HEK293 (cell line): Measurements from ENCODE around the gene ASCL3.

ENCODE experiments used
- CTCF ChIA-PET: fragments of 350-600 bp; formaldehyde crosslinking; extraction: SDS; loops from one replicate; lab custom pipeline; 2021; ENCODE audit warnings: antibody characterized with exemption; lab: Yijun Ruan, JAX
- POLR2A ChIA-PET: fragments of 300-600 bp; formaldehyde crosslinking; extraction: SDS; loops from one replicate; lab custom pipeline; 2020; ENCODE audit warnings: antibody characterized with exemption, inconsistent platforms; lab: Yijun Ruan, JAX
- H3K27ac ChIP-seq: fragments of 200-500 bp; sonication (Bioruptor generic); 2 replicates; pipeline ENCODE4 v1.5.1; 2014; ENCODE audit warnings: low read depth, low read length, control low read depth, inconsistent platforms; ENCODE audit errors: extremely low read depth
- H3K36me3 ChIP-seq, 2 experiments: fragments of 200-500 bp in 1 of 2; sonication (Bioruptor generic) in 1 of 2; 1 replicate in 1 of 2; 2 replicates in 1 of 2; pipeline ENCODE4 v1.5.1; 2014 to 2017; ENCODE audit warnings: inconsistent platforms in 2 of 2, low read length in 2 of 2; ENCODE audit not compliant: control insufficient read depth in 2 of 2, insufficient read depth in 1 of 2
- H3K4me1 ChIP-seq: fragments of 200-500 bp; sonication (Bioruptor generic); 2 replicates; pipeline ENCODE4 v1.5.1; 2014; ENCODE audit warnings: mild to moderate bottlenecking, low read length, inconsistent platforms; ENCODE audit not compliant: control insufficient read depth, insufficient read depth
- H3K4me3 ChIP-seq: 2 replicates; pipeline ENCODE4 v1.5.1; 2011; ENCODE audit warnings: low read depth, mild to moderate bottlenecking, control low read depth, low read length, moderate library complexity
- H3K9me3 ChIP-seq: fragments of 200-500 bp; sonication (Bioruptor generic); 2 replicates; pipeline ENCODE4 v1.5.1; 2014; ENCODE audit warnings: low read depth, low read length, inconsistent platforms; ENCODE audit not compliant: control insufficient read depth, insufficient read depth
- EGR2 ChIP-seq: fragments of 450-650 bp; formaldehyde crosslinking; IDR thresholded peaks from 2 replicates; pipeline ENCODE4 v1.5.1; 2016; ENCODE audit warnings: low read depth, missing biosample characterization, missing genetic modification characterization
- ELK4 ChIP-seq: IDR thresholded peaks from 2 replicates; pipeline ENCODE4 v1.6.1; 2011; ENCODE audit warnings: mild to moderate bottlenecking, low read depth, low read length, borderline replicate concordance
- FEZF1 ChIP-seq: fragments of 450-650 bp; formaldehyde crosslinking; IDR thresholded peaks from 2 replicates; pipeline ENCODE4 v1.5.1; 2016; ENCODE audit warnings: missing biosample characterization, missing genetic modification characterization
- GLIS2 ChIP-seq: fragments of 450-650 bp; formaldehyde crosslinking; IDR thresholded peaks from 2 replicates; pipeline ENCODE4 v1.5.1; 2016; ENCODE audit warnings: missing biosample characterization, missing genetic modification characterization
- KLF10 ChIP-seq: fragments of 450-650 bp; IDR thresholded peaks from 2 replicates; pipeline ENCODE4 v1.5.1; 2018; ENCODE audit warnings: missing biosample characterization, mild to moderate bottlenecking, missing genetic modification characterization
- PRDM10 ChIP-seq: fragments of 450-650 bp; formaldehyde crosslinking; IDR thresholded peaks from 2 replicates; pipeline ENCODE4 v1.5.1; 2016; ENCODE audit warnings: missing biosample characterization, missing genetic modification characterization
- PRDM2 ChIP-seq: fragments of 450-650 bp; formaldehyde crosslinking; IDR thresholded peaks from 2 replicates; pipeline ENCODE4 v1.5.1; 2016; ENCODE audit warnings: missing biosample characterization, missing genetic modification characterization, borderline replicate concordance
- TRIM28 ChIP-seq: IDR thresholded peaks from 2 replicates; pipeline ENCODE4 v1.6.1; 2011; ENCODE audit warnings: low read length, control low read depth, borderline replicate concordance
- ZBTB10 ChIP-seq: fragments of 450-650 bp; formaldehyde crosslinking; IDR thresholded peaks from 2 replicates; pipeline ENCODE4 v1.5.1; 2016; ENCODE audit warnings: missing biosample characterization, missing genetic modification characterization
- ZNF23 ChIP-seq: fragments of 450-650 bp; formaldehyde crosslinking; IDR thresholded peaks from 2 replicates; pipeline ENCODE4 v1.5.1; 2016; ENCODE audit warnings: missing biosample characterization, missing genetic modification characterization, borderline replicate concordance
- ZNF335 ChIP-seq: fragments of 450-650 bp; formaldehyde crosslinking; conservative IDR thresholded peaks from 2 replicates; pipeline ENCODE4 v1.5.1; 2016; ENCODE audit warnings: missing biosample characterization, missing genetic modification characterization
- ZNF513 ChIP-seq: fragments of 450-650 bp; IDR thresholded peaks from 2 replicates; pipeline ENCODE4 v1.5.1; 2018; ENCODE audit warnings: missing biosample characterization, missing genetic modification characterization
- ZNF558 ChIP-seq: fragments of 450-650 bp; formaldehyde crosslinking; IDR thresholded peaks from 2 replicates; pipeline ENCODE4 v1.5.1; 2016; ENCODE audit warnings: missing biosample characterization, missing genetic modification characterization
- ZNF692 ChIP-seq: fragments of 450-650 bp; formaldehyde crosslinking; IDR thresholded peaks from 2 replicates; pipeline ENCODE4 v1.5.1; 2016; ENCODE audit warnings: missing biosample characterization, missing genetic modification characterization
- ZNF76 ChIP-seq: fragments of 450-650 bp; formaldehyde crosslinking; IDR thresholded peaks from 2 replicates; pipeline ENCODE4; 2016; ENCODE audit warnings: low read depth, missing biosample characterization, missing genetic modification characterization, borderline replicate concordance
- ZNF791 ChIP-seq: fragments of 450-650 bp; formaldehyde crosslinking; IDR thresholded peaks from 2 replicates; pipeline ENCODE4 v1.5.1; 2016; ENCODE audit warnings: missing biosample characterization, missing genetic modification characterization

The ASCL3 gene

GRCh38 chr11:8964324-8965320 is 21.8 kb upstream of the ASCL3 start, which contains the start of gene TMEM9B:
TMEM9B (minus strand) TSS chr11:8964442; CDS start chr11:8964313, 129 bp downstream.
- POLR2A ChIA-PET = interaction anchor here (0.6 to 2.1 kb wide), 13 partner anchors 11 to 608 kb away, joined by 3 to 21 read pairs (median 4); partner anchors contain the start of genes AKIP1, NRIP3, RPL27A and STK33
- H3K9me3 ChIP-seq = no peaks in the 10 kb centered on the region
- CTCF ChIA-PET = interaction anchor here (0.6 kb wide), 2 partner anchors 89 to 736 kb away, joined by 3 to 6 read pairs; no protein-coding TSS in a partner anchor
- no peaks in the 10 kb centered on the region for H3K4me1 ChIP-seq
- peaks cover 0 to 7% of the 10 kb centered on the region in 2 experiments; a peak in 1 of 3 replicates for H3K36me3 ChIP-seq
- H3K4me3 ChIP-seq = peak within 1 kb of the TSS; percentile 89
- H3K27ac ChIP-seq = peak within 1 kb of the TSS; percentile 77
- peak; percentile 89 for TF ChIP-seq ZNF335
- TF ChIP-seq ZNF513 (tag by site-specific recombination) = no peak
- peak; percentile 73; the same call in 1 of the 2 replicates for TF ChIP-seq EGR2 (tag by site-specific recombination)
- no peak for TF ChIP-seq ZNF791 (tag by site-specific recombination)
- TF ChIP-seq PRDM2 = no peak
- TF ChIP-seq TRIM28 = no peak
- no peak for TF ChIP-seq FEZF1
- no peak for TF ChIP-seq ZNF558 (tag by site-specific recombination)
- TF ChIP-seq KLF10 = peak; percentile 55; the same call in 1 of the 2 replicates
- TF ChIP-seq GLIS2 (tag by site-specific recombination) = peak; percentile 83
- 0 out of 2 replicates have a peak, but pooled peaks have one; percentile 52 for TF ChIP-seq ZBTB10 (tag by site-specific recombination)
- TF ChIP-seq ZNF23 (tag by site-specific recombination) = no peak
- no peak; the same call in 1 of the 2 replicates for TF ChIP-seq ZNF692 (tag by site-specific recombination)
- TF ChIP-seq ELK4 = peak; percentile 87; the same call in 1 of the 2 replicates
- peak; percentile 86; the same call in 1 of the 2 replicates for TF ChIP-seq PRDM10
- TF ChIP-seq ZNF76 = 0 out of 2 replicates have a peak, but pooled peaks have one; percentile 13
